ENCODE measurements around the gene ALOXE3.

DNA sequence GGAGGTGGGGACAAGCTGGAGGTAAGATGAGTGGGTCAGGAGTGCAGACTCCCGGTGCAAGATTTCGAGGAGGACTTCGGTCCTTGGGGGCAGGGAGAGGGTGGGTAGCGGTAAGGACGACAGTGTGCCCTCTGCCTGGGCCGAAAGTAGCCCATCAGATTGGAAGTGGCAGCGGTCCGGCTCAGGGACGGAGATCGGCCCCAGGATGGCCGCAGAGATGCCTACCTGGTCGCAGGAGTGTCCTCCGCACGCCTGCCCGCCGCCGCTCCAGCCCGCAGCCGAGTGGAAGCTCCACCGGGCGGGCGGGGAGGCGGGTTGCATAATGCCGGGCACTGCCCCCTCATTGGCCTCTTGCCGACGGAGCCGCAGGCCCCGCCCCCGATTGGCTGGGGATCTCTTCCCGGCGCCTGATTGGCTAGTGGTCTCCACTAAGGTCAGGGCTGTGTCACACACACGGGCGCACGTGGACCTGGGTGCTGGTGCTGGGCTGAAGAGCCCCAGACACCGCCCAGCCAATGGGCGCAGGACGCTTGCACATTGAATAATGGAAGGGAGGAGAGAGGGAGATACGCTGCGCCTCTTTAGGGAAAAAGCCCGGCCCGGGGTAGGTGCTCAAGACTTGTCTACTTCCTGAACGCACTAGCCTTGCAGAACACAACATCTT is 33.9 kb upstream of the ALOXE3 start, which contains the start of gene PER1:
- TF ChIP-seq, protein P1, sequence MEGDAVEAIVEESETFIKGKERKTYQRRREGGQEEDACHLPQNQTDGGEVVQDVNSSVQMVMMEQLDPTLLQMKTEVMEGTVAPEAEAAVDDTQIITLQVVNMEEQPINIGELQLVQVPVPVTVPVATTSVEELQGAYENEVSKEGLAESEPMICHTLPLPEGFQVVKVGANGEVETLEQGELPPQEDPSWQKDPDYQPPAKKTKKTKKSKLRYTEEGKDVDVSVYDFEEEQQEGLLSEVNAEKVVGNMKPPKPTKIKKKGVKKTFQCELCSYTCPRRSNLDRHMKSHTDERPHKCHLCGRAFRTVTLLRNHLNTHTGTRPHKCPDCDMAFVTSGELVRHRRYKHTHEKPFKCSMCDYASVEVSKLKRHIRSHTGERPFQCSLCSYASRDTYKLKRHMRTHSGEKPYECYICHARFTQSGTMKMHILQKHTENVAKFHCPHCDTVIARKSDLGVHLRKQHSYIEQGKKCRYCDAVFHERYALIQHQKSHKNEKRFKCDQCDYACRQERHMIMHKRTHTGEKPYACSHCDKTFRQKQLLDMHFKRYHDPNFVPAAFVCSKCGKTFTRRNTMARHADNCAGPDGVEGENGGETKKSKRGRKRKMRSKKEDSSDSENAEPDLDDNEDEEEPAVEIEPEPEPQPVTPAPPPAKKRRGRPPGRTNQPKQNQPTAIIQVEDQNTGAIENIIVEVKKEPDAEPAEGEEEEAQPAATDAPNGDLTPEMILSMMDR (IDR thresholded peaks at IDR 0.05 in 4 of 5, conservative IDR thresholded peaks at IDR 0.05 in 1 of 5) = no peak
- peak; percentile 95 to 99 for TF ChIP-seq POLR2A (IDR thresholded peaks at IDR 0.05)
